ENCODE measurements around the gene MIB1. TPM values are rescaled to one million over a fixed set of nuclear protein-coding genes. Genes with fewer than 3 reads are reported as not detected.
"Not testable (repeated sequence)": the region's sequence is repeated elsewhere in the genome, so short reads cannot be mapped to it uniquely, and the experiment has no call there.

Gene MIB1
- total RNA-seq, 1 donor from 2014 or later = 31.3 TPM

GRCh38 chr18:21725201-21725600 lies 15.4 kb upstream of the MIB1 start:
- Histone ChIP-seq H3K9me3 (no peaks in the 10 kb centered on the region), H3K36me3 (no peaks in the 10 kb centered on the region), H3K27ac (no peak overlapping the region), H3K27me3 (no peaks in the 10 kb centered on the region), H3K4me3 (no peak overlapping the region), H3K4me1 (no peaks in the 10 kb centered on the region)
- intact Hi-C loops (cut with DNase I) = no loop called here
- DNase-seq (no peak), ATAC-seq (no peak)
- TF ChIP-seq, protein P1, sequence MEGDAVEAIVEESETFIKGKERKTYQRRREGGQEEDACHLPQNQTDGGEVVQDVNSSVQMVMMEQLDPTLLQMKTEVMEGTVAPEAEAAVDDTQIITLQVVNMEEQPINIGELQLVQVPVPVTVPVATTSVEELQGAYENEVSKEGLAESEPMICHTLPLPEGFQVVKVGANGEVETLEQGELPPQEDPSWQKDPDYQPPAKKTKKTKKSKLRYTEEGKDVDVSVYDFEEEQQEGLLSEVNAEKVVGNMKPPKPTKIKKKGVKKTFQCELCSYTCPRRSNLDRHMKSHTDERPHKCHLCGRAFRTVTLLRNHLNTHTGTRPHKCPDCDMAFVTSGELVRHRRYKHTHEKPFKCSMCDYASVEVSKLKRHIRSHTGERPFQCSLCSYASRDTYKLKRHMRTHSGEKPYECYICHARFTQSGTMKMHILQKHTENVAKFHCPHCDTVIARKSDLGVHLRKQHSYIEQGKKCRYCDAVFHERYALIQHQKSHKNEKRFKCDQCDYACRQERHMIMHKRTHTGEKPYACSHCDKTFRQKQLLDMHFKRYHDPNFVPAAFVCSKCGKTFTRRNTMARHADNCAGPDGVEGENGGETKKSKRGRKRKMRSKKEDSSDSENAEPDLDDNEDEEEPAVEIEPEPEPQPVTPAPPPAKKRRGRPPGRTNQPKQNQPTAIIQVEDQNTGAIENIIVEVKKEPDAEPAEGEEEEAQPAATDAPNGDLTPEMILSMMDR (IDR thresholded peaks at IDR 0.05) = no peak

DNA sequence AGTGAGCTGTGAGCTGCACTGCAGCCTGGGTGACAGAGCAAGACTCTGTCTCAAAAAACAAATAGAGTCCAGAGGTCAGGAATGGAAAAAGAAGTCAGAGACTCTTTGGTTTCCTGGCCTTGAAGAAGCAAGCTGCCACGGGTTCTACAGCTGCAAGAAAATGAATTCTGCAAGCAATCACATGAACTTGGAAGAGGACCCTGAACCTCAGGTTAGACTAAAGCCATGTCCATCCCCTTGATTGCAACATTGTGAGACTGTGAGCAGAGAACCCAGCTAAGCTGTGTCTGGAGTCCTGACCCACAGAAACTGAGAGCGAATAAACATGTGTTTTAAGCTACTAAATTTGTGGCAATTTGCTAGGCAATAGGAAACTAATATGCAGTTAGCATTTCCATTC lies 12.9 kb upstream of the MIB1 start:
- H3K36me3 ChIP-seq = no peaks in the 10 kb centered on the region
- H3K27ac ChIP-seq = no peak overlapping the region
- H3K4me3 ChIP-seq = no peak overlapping the region
- no peak for DNase-seq
- no peak for ATAC-seq
- intact Hi-C loops (cut with DNase I) = no loop called here
- TF ChIP-seq, protein P1 (IDR thresholded peaks at IDR 0.05) = no peak
- no peaks in the 10 kb centered on the region for H3K9me3 ChIP-seq
- H3K27me3 ChIP-seq = no peaks in the 10 kb centered on the region
- no peaks in the 10 kb centered on the region for H3K4me1 ChIP-seq

DNA sequence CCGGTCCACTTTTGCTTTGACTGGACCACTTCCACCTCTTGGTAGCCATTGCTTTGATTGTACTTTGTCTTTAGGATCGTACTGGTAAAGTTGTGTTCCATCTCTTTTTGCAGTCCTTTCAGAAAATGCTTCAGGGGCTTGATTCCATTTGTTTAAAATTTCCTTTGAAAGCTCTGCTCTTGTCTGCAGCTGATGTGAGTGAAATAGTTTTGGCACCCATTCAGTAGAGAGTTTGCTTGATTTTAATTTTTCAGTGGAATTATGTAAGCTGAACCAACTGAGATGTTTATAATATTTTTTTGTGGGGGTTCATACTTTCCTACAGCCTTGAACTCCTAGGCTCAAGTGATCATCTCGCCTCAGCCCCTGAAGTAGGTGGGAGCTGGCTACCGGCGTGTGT lies 7.6 kb upstream of the MIB1 start:
- Histone ChIP-seq H3K4me1 (no peaks in the 10 kb centered on the region), H3K9me3 (no peaks in the 10 kb centered on the region), H3K36me3 (no peaks in the 10 kb centered on the region), H3K4me3 (no peak overlapping the region), H3K27me3 (no peaks in the 10 kb centered on the region), H3K27ac (no peak overlapping the region)
- ATAC-seq = no peak
- no peak for DNase-seq
- intact Hi-C loops (cut with DNase I) = no loop called here
- TF ChIP-seq, protein P1 (IDR thresholded peaks at IDR 0.05) = no peak

DNA sequence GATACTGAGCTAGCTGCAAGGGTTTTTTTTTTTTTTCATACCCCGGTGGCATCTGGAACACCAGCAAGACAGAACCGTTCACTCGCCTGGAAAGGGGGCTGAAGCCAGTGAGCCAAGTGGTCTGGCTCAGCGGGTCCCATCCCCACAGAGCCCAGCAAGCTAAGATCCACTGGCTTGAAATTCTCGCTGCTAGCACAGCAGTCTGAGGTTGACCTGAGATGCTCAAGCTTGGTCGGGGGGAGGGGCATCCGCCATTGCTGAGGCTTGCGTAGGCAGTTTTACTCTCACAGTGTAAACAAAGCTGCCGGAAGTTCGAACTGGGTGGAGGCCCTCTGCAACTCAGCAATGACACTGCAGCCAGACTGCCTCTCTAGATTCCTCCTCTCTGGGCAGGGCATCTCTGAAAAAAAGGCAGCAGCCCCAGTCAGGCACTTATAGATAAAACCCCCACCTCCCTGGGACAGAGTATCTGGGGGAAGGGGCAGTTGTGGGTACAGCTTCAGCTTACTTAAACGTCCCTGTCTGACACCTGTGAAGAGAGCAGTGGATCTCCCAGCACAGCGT lies 5.1 kb upstream of the MIB1 start:
- DNase-seq = peak; percentile 73
- no peak overlapping the region for H3K4me3 ChIP-seq
- H3K4me1 ChIP-seq = peaks cover 4% of the 10 kb centered on the region
- peak overlapping the region; percentile 6 for H3K27ac ChIP-seq
- TF ChIP-seq, protein P1 (IDR thresholded peaks at IDR 0.05) = no peak
- peak; percentile 36 for ATAC-seq
- no peaks in the 10 kb centered on the region for H3K9me3 ChIP-seq
- no peaks in the 10 kb centered on the region for H3K36me3 ChIP-seq
- intact Hi-C loops (cut with DNase I) = no loop called here
- H3K27me3 ChIP-seq = no peaks in the 10 kb centered on the region

- H3K27ac ChIP-seq; H3K27me3 ChIP-seq; H3K4me3 ChIP-seq; intact Hi-C loops (cut with DNase I); H3K4me1 ChIP-seq; H3K36me3 ChIP-seq; H3K9me3 ChIP-seq; ATAC-seq; DNase-seq: not testable (repeated sequence)
Observed at GRCh38 chr18:21736926-21737325, 3.7 kb upstream of the MIB1 start.

GRCh38 chr18:21739604-21740537 lies 721 bp upstream of the MIB1 start:
- DNase-seq = no peak
- Histone ChIP-seq H3K4me3 (peak overlapping the region; percentile 73), H3K27ac (peak overlapping the region; percentile 93), H3K36me3 (no peaks in the 10 kb centered on the region), H3K27me3 (no peaks in the 10 kb centered on the region), H3K4me1 (peaks cover 14% of the 10 kb centered on the region), H3K9me3 (no peaks in the 10 kb centered on the region)
- TF ChIP-seq, protein P1 (IDR thresholded peaks at IDR 0.05) = no peak
- ATAC-seq = no peak
- intact Hi-C loops (cut with DNase I) = no loop called here

All from upper lobe of right lung (tissue), 1 donor.